HepG2 (cell line): Measurements from ENCODE around the gene KLF6. TPM values are rescaled to one million over a fixed set of nuclear protein-coding genes. Genes with fewer than 3 reads are reported as not detected.

Source experiments
- CREM ChIP-seq, 2 experiments: sonication (generic) in 1 of 2; formaldehyde crosslinking in 1 of 2; IDR thresholded peaks; 2 replicates each; pipeline versions ENCODE4 v1.4.0 to v1.6.1; 2016 to 2020; ENCODE audit warnings: antibody characterized with exemption in 1 of 2, mild to moderate bottlenecking in 1 of 2, missing genetic modification reagents in 1 of 2
- FOSL2 ChIP-seq: sonication (generic); formaldehyde crosslinking; IDR thresholded peaks from 2 replicates; pipeline ENCODE4 v1.4.0; 2020; ENCODE audit warnings: missing genetic modification reagents
- FOXC1 ChIP-seq: sonication (generic); formaldehyde crosslinking; IDR thresholded peaks from 2 replicates; pipeline ENCODE4 v1.8.0; 2022; ENCODE audit warnings: mild to moderate bottlenecking, missing genetic modification reagents, borderline replicate concordance
- HMG20A ChIP-seq: IDR thresholded peaks from 2 replicates; pipeline ENCODE4 v1.6.1; 2016; ENCODE audit warnings: borderline replicate concordance
- HNRNPUL1 ChIP-seq: fragments of 200-400 bp; formaldehyde crosslinking; IDR thresholded peaks from 2 replicates; pipeline ENCODE4 v1.6.1; 2017; ENCODE audit warnings: low read depth, mild to moderate bottlenecking, low read length, moderate library complexity
- KDM4B ChIP-seq: sonication (generic); formaldehyde crosslinking; IDR thresholded peaks from 2 replicates; pipeline ENCODE4 v1.4.0; 2020; ENCODE audit warnings: missing genetic modification reagents
- PRMT3 ChIP-seq: sonication (generic); formaldehyde crosslinking; IDR thresholded peaks from 2 replicates; pipeline ENCODE4 v1.8.1; 2022; ENCODE audit warnings: low read depth, mild to moderate bottlenecking, moderate library complexity, missing genetic modification reagents, borderline replicate concordance
- RBFOX2 ChIP-seq: fragments of 200-400 bp; formaldehyde crosslinking; IDR thresholded peaks from 2 replicates; pipeline ENCODE4 v1.6.1; 2017; ENCODE audit warnings: low read depth, mild to moderate bottlenecking, low read length
- TAF15 ChIP-seq: fragments of 200-400 bp; formaldehyde crosslinking; IDR thresholded peaks from one replicate; pipeline ENCODE4 v1.6.1; 2018; ENCODE audit warnings: mild to moderate bottlenecking, low read depth, low read length; ENCODE audit not compliant: poor library complexity, severe bottlenecking
- ZFP90 ChIP-seq: sonication (generic); formaldehyde crosslinking; IDR thresholded peaks from 2 replicates; pipeline ENCODE4 v1.8.0; 2022; ENCODE audit warnings: missing genetic modification reagents, mild to moderate bottlenecking, inconsistent platforms, borderline replicate concordance
- ZNF205 ChIP-seq: IDR thresholded peaks from 2 replicates; pipeline ENCODE4 v1.6.1; 2018; ENCODE audit warnings: missing biosample characterization, missing genetic modification reagents
- ZNF563 ChIP-seq: sonication (generic); formaldehyde crosslinking; IDR thresholded peaks from 2 replicates; pipeline ENCODE4 v1.8.0; 2022; ENCODE audit warnings: mild to moderate bottlenecking, moderate library complexity, missing genetic modification reagents
- ZNF746 ChIP-seq: sonication (generic); formaldehyde crosslinking; IDR thresholded peaks from 2 replicates; pipeline ENCODE4 v1.8.0; 2022; ENCODE audit warnings: mild to moderate bottlenecking, missing genetic modification reagents
- polyA plus RNA-seq, 8 experiments: library from polyadenylated mRNA; depleted of rRNA in 3 of 8; stranded (reverse) in 7 of 8; unstranded in 1 of 8; fragments of >200 nt; fragmentation: Illumina TruSeq in 4 of 8; extraction: Trizol in 4 of 8; gene quantifications; 2 replicates each; pipeline versions ENCODE4 v1.2.1 to v1.2.3, GENCODE V29; 2011 to 2016; ENCODE audit warnings: low read depth in 4 of 8, missing spikeins in 1 of 8, mixed read lengths in 1 of 8; ENCODE audit not compliant: insufficient read depth in 1 of 8
- total RNA-seq, 5 experiments: library from RNA; depleted of rRNA; stranded (reverse); fragments of >200 nt; fragmentation: Illumina TruSeq; extraction: Trizol; gene quantifications; 2 replicates each; pipeline ENCODE4 v1.2.3, GENCODE V29; 2016; ENCODE audit warnings: low read depth in 1 of 5
- TF ChIP-seq, protein P1 (sequence below): sonication (generic); formaldehyde crosslinking; IDR thresholded peaks from 2 replicates; pipeline ENCODE4 v1.5.1; 2020; ENCODE audit warnings: mild to moderate bottlenecking, missing genetic modification reagents, moderate library complexity
- TF ChIP-seq, protein P2 (sequence below): sonication (generic); formaldehyde crosslinking; IDR thresholded peaks from 2 replicates; pipeline ENCODE4 v1.4.0; 2020; ENCODE audit warnings: missing genetic modification reagents

The KLF6 gene
- total and polyA plus RNA-seq, 2 of the 13 experiments (the other 11 are each of a cell fraction or from before 2014, with no cell fraction given): 27.0 to 71.9 TPM

DNA sequence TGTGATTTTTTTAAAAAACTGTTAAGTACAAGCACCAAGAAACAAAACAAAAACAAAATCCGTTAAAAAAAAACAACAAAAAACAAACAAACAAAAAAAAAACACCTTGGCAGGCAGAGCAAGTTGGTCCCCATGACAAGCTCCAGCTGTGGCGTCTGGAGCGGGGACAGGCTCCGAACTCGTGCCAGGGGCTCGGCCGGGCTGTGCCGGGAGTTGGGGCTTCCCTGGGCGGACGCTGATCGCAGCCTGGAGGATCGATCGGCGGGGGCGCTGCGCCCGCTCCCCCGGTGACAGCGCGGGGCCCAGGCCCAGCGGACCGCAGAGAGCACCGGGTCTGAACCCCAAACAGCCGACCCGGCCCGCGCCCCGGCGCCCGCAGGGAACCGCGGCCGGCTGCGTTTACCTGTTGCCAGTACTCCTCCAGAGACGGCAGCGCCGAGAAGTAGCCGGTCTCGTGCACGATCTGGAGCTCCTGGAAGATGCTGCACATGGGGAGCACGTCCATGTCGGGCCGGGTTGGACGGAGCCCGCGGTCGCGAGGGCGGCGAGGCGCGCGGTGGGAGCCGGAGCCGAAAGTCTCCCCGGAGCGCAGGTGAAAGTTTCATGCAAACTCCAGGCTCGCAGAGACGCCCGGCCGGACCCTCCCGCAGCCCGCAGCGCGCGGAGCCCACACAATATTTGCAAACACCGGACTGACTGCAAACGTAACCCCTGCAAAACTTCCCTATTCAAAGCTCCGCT is at the start of gene KLF6 (continued):
- TF ChIP-seq TAF15: peak; percentile 57
- 0 out of 2 replicates have a peak, but pooled peaks have one; percentile 24 for TF ChIP-seq PRMT3
- TF ChIP-seq ZNF746: peak; percentile 6; the same call in 1 of the 2 replicates
- TF ChIP-seq ZNF563: 0 out of 2 replicates have a peak, but pooled peaks have one; percentile 30
- no peak for TF ChIP-seq ZNF205 (CRISPR knock-in tag)
- TF ChIP-seq, protein P1, sequence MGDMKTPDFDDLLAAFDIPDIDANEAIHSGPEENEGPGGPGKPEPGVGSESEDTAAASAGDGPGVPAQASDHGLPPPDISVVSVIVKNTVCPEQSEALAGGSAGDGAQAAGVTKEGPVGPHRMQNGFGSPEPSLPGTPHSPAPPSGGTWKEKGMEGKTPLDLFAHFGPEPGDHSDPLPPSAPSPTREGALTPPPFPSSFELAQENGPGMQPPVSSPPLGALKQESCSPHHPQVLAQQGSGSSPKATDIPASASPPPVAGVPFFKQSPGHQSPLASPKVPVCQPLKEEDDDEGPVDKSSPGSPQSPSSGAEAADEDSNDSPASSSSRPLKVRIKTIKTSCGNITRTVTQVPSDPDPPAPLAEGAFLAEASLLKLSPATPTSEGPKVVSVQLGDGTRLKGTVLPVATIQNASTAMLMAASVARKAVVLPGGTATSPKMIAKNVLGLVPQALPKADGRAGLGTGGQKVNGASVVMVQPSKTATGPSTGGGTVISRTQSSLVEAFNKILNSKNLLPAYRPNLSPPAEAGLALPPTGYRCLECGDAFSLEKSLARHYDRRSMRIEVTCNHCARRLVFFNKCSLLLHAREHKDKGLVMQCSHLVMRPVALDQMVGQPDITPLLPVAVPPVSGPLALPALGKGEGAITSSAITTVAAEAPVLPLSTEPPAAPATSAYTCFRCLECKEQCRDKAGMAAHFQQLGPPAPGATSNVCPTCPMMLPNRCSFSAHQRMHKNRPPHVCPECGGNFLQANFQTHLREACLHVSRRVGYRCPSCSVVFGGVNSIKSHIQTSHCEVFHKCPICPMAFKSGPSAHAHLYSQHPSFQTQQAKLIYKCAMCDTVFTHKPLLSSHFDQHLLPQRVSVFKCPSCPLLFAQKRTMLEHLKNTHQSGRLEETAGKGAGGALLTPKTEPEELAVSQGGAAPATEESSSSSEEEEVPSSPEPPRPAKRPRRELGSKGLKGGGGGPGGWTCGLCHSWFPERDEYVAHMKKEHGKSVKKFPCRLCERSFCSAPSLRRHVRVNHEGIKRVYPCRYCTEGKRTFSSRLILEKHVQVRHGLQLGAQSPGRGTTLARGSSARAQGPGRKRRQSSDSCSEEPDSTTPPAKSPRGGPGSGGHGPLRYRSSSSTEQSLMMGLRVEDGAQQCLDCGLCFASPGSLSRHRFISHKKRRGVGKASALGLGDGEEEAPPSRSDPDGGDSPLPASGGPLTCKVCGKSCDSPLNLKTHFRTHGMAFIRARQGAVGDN (CRISPR knock-in tag): peak; percentile 64
- no peak for TF ChIP-seq HNRNPUL1
- 0 out of 2 replicates have a peak, but pooled peaks have one; percentile 22 for TF ChIP-seq FOXC1
- TF ChIP-seq, protein P2, sequence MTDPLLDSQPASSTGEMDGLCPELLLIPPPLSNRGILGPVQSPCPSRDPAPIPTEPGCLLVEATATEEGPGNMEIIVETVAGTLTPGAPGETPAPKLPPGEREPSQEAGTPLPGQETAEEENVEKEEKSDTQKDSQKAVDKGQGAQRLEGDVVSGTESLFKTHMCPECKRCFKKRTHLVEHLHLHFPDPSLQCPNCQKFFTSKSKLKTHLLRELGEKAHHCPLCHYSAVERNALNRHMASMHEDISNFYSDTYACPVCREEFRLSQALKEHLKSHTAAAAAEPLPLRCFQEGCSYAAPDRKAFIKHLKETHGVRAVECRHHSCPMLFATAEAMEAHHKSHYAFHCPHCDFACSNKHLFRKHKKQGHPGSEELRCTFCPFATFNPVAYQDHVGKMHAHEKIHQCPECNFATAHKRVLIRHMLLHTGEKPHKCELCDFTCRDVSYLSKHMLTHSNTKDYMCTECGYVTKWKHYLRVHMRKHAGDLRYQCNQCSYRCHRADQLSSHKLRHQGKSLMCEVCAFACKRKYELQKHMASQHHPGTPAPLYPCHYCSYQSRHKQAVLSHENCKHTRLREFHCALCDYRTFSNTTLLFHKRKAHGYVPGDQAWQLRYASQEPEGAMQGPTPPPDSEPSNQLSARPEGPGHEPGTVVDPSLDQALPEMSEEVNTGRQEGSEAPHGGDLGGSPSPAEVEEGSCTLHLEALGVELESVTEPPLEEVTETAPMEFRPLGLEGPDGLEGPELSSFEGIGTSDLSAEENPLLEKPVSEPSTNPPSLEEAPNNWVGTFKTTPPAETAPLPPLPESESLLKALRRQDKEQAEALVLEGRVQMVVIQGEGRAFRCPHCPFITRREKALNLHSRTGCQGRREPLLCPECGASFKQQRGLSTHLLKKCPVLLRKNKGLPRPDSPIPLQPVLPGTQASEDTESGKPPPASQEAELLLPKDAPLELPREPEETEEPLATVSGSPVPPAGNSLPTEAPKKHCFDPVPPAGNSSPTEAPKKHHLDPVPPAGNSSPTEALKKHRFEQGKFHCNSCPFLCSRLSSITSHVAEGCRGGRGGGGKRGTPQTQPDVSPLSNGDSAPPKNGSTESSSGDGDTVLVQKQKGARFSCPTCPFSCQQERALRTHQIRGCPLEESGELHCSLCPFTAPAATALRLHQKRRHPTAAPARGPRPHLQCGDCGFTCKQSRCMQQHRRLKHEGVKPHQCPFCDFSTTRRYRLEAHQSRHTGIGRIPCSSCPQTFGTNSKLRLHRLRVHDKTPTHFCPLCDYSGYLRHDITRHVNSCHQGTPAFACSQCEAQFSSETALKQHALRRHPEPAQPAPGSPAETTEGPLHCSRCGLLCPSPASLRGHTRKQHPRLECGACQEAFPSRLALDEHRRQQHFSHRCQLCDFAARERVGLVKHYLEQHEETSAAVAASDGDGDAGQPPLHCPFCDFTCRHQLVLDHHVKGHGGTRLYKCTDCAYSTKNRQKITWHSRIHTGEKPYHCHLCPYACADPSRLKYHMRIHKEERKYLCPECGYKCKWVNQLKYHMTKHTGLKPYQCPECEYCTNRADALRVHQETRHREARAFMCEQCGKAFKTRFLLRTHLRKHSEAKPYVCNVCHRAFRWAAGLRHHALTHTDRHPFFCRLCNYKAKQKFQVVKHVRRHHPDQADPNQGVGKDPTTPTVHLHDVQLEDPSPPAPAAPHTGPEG (CRISPR knock-in tag): peak; percentile 59; the same call in 1 of the 2 replicates
- no peak for TF ChIP-seq CREM (IDR thresholded peaks at IDR 0.05)
- no peak for TF ChIP-seq CREM (CRISPR knock-in tag; IDR thresholded peaks at IDR 0.05)
- TF ChIP-seq RBFOX2: peak; percentile 82
- 0 out of 2 replicates have a peak, but pooled peaks have one; percentile 14 for TF ChIP-seq KDM4B (CRISPR knock-in tag)
- 0 out of 2 replicates have a peak, but pooled peaks have one; percentile 2 for TF ChIP-seq HMG20A
- TF ChIP-seq ZFP90 (CRISPR knock-in tag): no peak
- TF ChIP-seq FOSL2 (CRISPR knock-in tag): peak; percentile 26; the same call in 1 of the 2 replicates
